ENCODE measurements around the gene NANP. TPM values are rescaled to one million over a fixed set of nuclear protein-coding genes. Genes with fewer than 3 reads are reported as not detected.
"Not testable (repeated sequence)": the region's sequence is repeated elsewhere in the genome, so short reads cannot be mapped to it uniquely, and the experiment has no call there.

NANP gene
- polyA plus RNA-seq, 3 donors: 5.9 to 6.6 (median 6.5) TPM

DNA sequence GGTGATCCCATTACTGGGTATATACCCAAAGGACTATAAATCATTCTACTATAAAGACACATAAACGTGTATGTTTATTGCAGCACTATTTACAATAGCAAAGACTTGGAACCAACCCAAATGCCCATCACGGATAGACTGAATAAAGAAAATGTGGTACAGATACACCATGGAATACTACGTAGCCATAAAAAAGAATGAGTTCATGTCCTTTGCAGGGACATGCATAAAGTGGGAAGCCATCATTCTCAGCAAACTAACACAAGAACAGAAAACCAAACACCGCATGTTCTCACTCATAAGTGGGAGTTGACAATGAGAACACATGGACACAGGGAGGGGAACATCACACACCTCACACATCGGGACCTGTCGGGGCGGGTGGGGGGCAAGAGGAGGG, 40.2 kb downstream of the NANP start:
- not testable (repeated sequence) for DNase-seq (ENCODE audit: extremely low read depth in 1 of 11, low read depth in 9 of 11, low spot score in 4 of 11)

GRCh38 chr20:25580711-25581110, 43.1 kb downstream of the NANP start:
- DNase-seq (ENCODE audit: extremely low read depth in 1 of 11, low read depth in 9 of 11, low spot score in 4 of 11): no peak

DNA sequence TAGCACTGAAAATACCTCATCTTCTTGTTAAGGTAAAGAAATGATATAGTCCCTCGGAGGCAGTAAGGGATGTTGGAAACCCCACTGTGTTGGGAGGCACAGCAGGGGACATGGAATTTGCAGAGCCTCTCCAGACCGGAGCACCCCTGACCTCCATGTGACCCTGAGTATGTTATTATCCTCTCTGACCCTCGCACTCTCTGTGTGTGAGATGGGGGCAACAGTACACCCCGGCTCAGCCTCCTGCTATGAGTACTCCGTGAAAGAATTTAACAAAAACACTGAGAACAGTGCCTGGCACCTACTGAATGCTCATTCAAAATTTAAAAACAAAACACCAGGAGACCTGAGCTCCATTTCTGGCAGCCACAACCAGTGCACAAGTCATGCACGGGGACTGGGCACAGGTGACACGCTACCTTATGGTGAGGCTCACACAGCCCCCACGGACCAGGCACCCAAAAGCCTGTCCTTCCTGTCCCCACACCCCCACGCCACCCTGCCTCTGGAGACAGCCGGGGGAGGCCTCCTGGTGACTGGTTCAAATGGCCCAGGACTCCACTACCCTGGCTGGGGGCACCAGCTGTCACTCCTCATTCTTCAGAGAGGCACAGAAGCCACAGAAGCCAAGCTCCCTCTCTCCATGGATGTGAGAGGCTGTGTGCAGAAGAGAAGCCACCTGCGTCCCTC, 44.6 kb downstream of the NANP start:
- DNase-seq (ENCODE audit: extremely low read depth in 1 of 11, low read depth in 9 of 11, low spot score in 4 of 11): no peak

- DNase-seq (ENCODE audit: extremely low read depth in 1 of 11, low read depth in 9 of 11, low spot score in 4 of 11): no peak
These were observed 46.9 kb downstream of the NANP start for GRCh38 chr20:25576783-25577530.

DNA sequence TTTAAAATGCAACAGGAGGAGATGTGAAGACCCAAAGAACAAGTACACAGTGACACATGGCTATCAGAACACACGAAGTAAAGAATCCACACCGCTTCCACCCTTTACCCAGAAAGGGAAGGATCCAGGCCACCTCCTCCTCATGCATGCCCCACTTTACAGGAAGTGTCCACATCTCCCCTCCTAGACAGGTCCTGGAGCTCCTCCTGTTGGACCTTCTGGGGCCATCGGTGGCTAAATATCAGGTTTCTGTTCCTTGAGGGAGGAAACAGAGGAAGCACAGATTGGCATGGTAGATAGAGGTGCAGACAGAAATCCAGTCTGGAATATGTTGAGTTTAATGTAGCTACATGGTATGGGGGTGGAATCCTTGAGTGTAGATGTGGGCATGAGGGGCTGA, 49.4 kb downstream of the NANP start:
- DNase-seq (ENCODE audit: extremely low read depth in 1 of 11, low read depth in 9 of 11, low spot score in 4 of 11): no peak

DNA sequence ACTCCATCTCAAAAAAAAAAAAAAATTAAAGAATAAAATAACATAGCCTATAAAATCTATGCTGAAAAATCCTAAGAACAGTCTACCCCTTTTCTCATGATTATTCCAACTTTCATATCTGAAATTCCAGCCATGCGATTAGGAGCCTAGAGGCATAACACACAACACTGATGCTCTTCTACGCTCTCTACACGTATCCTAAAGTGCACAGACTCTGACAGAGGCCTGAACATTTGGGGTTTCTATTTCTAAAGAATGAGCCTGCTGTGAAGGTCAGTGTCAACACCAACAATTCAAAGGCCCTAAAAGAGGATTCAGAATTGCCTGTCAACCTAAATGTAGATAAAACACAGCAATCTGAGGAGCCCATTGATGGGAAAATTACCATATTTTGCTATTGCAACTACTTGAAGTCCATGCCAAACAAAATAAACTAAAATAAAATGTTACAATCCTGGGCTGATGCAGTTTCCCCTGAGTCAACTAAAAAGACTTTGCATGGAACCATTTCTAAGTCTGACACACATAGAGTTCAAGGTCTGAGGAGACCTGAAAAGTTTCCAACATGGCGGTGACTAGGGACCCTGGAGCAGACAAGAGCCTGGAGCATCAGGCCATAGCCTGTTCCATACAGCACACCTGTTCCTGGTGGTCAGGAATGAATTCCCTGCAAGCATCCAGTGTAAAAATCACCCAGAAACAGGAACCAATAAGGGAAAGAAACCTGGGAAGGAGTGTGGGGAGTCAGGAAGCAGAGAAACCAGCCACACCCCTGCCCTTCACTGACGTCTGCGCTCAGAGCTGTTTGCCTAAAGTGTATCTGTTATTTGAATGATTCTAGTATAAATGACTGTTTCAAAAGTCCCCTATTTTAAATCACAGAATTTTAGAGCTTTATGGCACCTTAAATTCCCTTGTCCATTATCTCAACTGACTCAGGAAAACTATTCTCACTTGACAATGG, 50.2 kb downstream of the NANP start:
- DNase-seq (ENCODE audit: extremely low read depth in 1 of 11, low read depth in 9 of 11, low spot score in 4 of 11): no peak

DNA sequence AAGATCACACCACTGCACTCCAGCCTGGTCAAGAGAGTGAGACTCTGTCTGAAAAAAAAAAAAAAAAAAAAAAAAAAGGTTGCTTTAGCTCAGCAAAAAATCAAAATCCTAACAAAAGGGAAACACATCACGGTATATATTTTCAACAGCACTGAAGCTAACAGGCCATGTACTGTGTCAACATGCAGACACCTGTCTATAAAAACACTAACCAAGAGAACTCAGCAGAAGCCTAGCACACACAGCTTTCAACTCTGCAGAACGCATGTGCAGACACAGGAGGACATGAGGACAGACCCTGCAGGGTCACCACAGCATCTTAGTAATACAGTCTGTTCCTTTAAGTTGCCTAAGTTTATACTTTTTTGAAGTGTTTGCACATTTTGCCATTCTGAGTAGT, 52.0 kb downstream of the NANP start:
- DNase-seq (ENCODE audit: extremely low read depth in 1 of 11, low read depth in 9 of 11, low spot score in 4 of 11): no peak

DNA sequence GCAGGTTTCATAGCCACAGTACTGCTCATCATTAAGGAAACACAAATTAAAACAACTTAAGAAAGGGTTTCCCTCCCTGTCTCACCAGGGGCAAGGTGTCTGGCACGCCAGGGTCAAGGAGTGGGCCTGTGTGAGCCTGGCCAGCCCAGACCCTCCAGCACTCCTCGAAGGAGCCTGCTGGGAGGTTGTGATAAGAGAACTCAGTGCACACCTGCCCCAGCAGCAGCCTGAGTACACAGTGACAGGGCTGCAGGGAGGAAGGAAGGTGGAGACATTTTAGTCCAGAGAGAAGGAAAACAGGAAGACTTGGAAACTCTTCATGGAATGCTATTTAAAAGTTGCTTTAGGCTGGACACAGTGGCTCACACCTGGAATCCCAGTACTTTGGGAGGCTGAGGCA, 52.6 kb downstream of the NANP start:
- DNase-seq (ENCODE audit: extremely low read depth in 1 of 11, low read depth in 9 of 11, low spot score in 4 of 11): no peak

DNA sequence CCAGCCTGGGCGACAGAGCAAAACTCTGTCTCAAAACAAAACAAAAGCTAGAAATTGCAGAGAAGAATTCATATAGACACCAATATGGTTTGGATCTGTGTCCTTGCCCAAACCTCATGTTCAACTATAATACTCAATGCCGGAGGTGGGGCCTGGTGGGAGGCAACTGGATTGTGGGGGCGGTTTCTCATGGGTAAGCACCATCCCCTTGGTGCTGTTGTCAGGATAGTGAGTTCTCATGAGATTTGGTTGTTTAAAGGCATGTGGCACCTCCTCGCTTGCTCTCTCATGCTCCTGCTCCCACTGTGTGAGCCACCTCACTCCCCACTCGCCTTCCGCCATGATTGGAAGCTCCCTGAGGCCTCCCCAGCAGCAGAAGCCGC, 53.7 kb downstream of the NANP start:
- no peak for DNase-seq (ENCODE audit: extremely low read depth in 1 of 11, low read depth in 9 of 11, low spot score in 4 of 11)

GRCh38 chr20:25567286-25567685, 56.5 kb downstream of the NANP start:
- DNase-seq (ENCODE audit: extremely low read depth in 1 of 11, low read depth in 9 of 11, low spot score in 4 of 11): no peak

DNA sequence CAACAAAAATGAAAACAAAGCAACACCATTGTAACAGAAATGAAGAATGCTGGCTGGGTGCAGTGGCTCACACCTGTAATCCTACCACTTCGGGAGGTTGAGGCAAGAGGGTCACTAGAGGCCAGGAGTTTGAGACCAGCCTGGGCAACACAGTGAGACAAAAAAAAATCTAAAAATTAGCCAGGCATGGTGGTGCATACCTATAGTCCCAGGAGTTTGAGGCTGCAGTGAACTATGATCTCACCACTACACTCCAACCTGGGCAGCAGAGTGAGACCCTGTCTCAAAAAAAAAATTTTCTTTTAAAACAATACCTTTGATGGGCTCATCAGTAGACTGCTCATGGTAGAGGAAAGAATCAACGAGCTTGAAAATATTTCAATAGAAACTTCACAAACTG, 57.0 kb downstream of the NANP start:
- DNase-seq (ENCODE audit: extremely low read depth in 1 of 11, low read depth in 9 of 11, low spot score in 4 of 11): no peak

GRCh38 chr20:25565578-25566157, 58.1 kb downstream of the NANP start:
- no peak for DNase-seq (ENCODE audit: extremely low read depth in 1 of 11, low read depth in 9 of 11, low spot score in 4 of 11)

- no peak for DNase-seq (ENCODE audit: extremely low read depth in 1 of 11, low read depth in 9 of 11, low spot score in 4 of 11)
These were observed 59.9 kb downstream of the NANP start for GRCh38 chr20:25563876-25564275.

DNA sequence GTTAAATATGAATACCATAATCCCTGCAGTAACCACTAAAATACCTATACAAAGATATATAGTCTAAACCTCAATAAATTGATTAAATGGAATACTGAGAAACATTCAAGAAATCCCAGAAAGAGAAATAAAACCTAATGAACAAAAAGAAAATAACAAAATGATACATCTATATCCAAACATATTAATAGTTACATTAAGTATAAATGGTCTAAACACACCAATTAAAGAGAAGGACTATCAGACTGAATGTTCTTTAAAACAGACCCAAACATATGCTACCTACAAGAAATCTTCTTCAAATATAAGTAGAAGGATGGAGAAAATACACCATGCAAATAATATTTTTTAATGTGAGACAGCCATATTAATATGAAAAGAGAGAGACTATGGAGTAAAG, 60.5 kb downstream of the NANP start:
- DNase-seq (ENCODE audit: extremely low read depth in 1 of 11, low read depth in 9 of 11, low spot score in 4 of 11): no peak

Other genes starting within 250 kb of the NANP start
- gene ABHD12, start 233.2 kb downstream of the NANP start, polyA plus RNA-seq (ENCODE audit: insufficient read length in 3 of 3): 10 to 100 TPM; 40.0 to 49.7 (median 47.9) TPM
- gene GINS1, start 216.3 kb downstream of the NANP start, polyA plus RNA-seq (ENCODE audit: insufficient read length in 3 of 3): 10 to 100 TPM; 18.9 to 21.0 (median 21.0) TPM
- 10 to 100 TPM; 41.8 to 60.2 (median 57.6) TPM for gene NINL, start 38.5 kb downstream of the NANP start, polyA plus RNA-seq (ENCODE audit: insufficient read length in 3 of 3)
- 10 to 100 TPM; 26.4 to 35.4 (median 28.9) TPM for gene ZNF337, start 72.8 kb upstream of the NANP start, polyA plus RNA-seq (ENCODE audit: insufficient read length in 3 of 3)